ACHN (cell line): Measurements from ENCODE around the gene NELFB.
"Not testable (repeated sequence)": the region's sequence is repeated elsewhere in the genome, so short reads cannot be mapped to it uniquely, and the experiment has no call there.

ENCODE experiments used
- DNase-seq: peaks from one replicate; pipeline ENCODE4 v3.0.0-alpha.2; 2015
- in situ Hi-C: cut with HindIII; loops from 2 replicates; pipeline ENCODE4 v1.10.0; 2017; ENCODE audit warnings: low sequenced_read_pairs, low pct_ligation_motif_present, low pct_unique_long_range_greater_than_20kb

NELFB gene

GRCh38 chr9:137262173-137262908 lies 7.2 kb downstream of the NELFB start:
- DNase-seq, in situ Hi-C loops: not testable (repeated sequence)

DNA sequence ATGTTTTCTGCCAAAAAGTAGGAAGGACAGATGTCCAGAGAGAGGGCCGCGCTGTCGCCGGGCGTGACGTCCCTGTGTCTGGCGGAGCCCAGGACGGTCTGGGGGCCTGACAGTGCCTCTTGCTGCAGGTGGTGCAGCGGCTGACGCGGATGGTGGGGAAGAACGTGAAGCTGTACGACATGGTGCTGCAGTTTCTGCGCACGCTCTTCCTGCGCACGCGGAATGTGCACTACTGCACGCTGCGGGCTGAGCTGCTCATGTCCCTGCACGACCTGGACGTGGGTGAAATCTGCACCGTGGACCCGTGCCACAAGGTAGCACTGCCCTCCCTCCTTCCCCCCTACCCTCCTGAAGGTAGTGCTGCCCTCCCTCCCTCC lies 7.8 kb downstream of the NELFB start:
- no peak for DNase-seq
- in situ Hi-C loops, result no loop called here

DNA sequence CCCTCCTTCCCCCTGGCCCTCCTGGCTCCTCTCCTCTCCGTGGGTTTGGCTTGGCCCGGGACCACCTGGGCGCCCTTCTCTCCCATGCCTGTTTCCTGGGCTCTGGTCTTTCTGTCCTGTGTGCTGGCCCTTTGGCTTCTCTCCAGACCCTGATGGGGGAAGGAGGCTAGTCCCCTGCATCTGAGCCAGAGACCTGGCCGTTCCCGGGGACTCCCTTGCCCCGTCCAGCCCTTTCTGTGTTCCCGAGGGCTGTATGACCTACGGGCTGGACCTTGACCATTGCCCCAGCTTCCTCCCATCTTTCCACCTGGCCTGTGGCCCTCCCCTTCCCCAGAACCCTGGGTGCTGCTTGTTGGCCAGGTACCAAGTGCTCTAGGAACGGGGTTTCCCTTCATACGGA lies 8.4 kb downstream of the NELFB start:
- no peak for DNase-seq
- in situ Hi-C loops, result no loop called here

GRCh38 chr9:137264067-137264466 lies 8.9 kb downstream of the NELFB start:
- in situ Hi-C loops, result no loop called here

DNA sequence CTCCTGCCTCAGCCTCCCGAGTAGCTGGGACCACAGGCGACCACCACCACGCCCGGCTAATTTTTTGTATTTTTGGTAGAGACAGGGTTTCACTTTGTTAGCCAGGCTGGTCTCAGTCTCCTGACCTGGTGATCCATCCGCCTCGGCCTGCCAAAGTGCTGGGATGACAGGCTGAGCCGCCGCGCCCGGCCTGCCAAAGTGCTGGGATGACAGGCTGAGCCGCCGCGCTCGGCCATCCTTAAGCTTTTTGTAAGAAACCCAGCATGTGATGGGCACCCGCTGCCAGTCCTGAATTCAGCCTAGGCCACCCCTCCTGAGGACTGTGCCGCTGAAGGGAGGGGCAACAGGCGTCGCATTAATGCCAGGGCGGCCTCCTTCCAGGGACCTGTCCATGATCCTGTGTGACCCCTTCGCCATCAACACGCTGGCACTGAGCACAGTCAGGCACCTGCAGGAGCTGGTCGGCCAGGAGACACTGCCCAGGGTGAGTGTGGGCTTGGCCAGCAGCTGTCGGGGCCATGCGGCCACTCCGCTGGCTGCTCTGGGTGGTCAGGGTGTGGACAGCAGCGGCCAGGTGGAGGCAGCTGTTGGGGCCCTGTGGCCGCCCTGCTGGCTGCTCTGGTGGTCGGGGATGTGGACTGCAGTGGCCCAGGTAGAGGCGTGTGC lies 10.5 kb downstream of the NELFB start:
- in situ Hi-C loops, result no loop called here
- DNase-seq, result no peak

More at GRCh38 chr9:137264067-137264466, 8.9 kb downstream of the NELFB start:
- DNase-seq, result no peak

- DNase-seq, result no peak
- in situ Hi-C loops, result no loop called here
Measured at GRCh38 chr9:137266162-137266527, 11.0 kb downstream of the NELFB start.

GRCh38 chr9:137266585-137267453 lies 11.7 kb downstream of the NELFB start:
- no peak for DNase-seq
- in situ Hi-C loops, result no loop called here

DNA sequence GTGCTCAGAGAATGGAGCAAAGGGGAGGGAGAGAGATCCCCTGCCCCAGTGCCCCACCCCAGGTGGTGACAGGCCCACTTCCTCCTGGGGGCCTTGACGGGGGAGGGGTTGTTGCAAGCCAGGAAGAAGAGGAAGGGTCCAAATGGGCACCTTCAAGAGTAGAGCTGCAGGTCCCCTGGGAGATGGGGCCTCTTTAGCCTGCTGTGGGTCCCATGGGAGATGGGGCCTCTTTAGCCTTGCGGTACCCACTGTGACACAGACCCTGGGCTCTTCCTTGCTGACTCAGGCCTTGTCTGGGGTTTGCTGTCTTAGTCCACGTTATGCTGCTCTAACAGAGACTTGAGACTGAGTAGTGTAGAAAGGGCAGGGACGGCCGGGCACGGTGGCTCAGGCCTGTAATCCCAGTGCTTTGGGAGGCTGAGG lies 12.8 kb downstream of the NELFB start:
- no peak for DNase-seq
- in situ Hi-C loops, result no loop called here

DNA sequence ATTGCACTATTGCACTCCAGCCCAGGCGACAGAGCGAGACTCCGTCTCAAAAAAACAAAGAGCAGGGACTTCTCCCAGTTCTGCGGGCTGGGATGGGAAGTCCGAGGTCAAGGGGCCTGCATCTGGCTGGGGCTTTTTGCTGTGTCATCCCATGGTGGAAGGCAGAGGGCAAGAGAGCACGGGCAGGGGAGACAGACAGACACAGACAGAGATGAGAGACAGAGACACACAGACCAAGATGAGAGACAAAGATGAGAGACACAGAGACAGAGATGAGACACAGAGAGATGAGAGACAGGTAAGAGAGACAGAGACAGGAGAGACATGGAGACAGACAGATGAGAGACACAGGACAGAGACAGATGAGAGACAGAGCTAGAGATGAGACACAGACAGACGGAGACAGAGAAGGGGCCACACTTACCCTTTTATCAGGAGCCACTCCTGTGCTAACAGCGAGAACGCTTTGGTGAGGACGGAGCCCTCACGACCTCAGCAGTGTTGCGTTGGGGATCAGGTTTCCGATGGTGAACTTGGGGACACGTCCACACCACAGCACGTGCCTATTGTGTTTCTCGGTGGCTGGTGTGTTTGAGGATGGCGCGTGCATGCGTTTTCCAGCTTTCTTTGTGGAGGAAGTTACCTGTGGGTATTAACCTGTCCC lies 13.5 kb downstream of the NELFB start:
- DNase-seq, result no peak
- in situ Hi-C loops, result no loop called here

- no peak for DNase-seq
- in situ Hi-C loops, result no loop called here
Measured at GRCh38 chr9:137269231-137269772, 14.2 kb downstream of the NELFB start.

DNA sequence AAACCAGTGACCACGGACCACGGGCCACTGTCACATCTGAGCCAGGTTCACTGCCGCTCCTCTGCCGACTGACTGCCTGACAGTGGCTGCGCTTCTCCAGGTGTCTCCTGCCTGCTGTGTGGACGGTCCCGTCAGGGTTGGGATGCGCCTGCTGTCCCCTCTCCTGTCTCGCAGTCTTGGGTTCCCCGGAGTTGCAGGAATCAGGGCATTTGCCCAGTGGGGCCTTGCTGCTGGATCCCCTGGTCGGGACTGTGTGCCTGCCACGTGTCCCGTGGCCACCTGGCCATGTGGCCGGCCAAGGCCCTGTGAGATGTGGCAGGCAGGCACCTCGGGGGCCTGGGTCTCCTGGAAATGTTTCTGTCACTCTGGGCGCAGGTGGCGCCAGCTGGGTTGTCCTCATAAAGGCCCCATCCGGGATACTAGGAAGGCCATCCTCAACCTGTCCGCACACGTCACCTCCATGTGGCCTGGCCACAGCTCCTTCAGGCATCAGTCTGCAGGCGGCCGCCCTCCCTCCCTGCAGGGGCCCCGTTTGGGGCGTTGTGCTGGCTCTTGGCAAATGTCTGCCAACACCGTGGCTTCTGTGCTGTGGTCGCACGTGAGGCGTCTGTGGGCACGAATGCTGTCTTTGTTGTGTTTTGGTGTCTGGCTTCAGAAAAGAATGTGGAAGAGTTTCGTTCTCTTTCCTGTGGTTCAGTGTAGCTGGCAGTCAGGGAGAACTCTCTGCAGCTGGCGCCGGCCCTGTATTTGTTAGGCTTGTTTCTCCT lies 16.0 kb downstream of the NELFB start:
- no peak for DNase-seq
- in situ Hi-C loops, result no loop called here

GRCh38 chr9:137271696-137272076 lies 16.6 kb downstream of the NELFB start:
- no peak for DNase-seq
- in situ Hi-C loops, result no loop called here

DNA sequence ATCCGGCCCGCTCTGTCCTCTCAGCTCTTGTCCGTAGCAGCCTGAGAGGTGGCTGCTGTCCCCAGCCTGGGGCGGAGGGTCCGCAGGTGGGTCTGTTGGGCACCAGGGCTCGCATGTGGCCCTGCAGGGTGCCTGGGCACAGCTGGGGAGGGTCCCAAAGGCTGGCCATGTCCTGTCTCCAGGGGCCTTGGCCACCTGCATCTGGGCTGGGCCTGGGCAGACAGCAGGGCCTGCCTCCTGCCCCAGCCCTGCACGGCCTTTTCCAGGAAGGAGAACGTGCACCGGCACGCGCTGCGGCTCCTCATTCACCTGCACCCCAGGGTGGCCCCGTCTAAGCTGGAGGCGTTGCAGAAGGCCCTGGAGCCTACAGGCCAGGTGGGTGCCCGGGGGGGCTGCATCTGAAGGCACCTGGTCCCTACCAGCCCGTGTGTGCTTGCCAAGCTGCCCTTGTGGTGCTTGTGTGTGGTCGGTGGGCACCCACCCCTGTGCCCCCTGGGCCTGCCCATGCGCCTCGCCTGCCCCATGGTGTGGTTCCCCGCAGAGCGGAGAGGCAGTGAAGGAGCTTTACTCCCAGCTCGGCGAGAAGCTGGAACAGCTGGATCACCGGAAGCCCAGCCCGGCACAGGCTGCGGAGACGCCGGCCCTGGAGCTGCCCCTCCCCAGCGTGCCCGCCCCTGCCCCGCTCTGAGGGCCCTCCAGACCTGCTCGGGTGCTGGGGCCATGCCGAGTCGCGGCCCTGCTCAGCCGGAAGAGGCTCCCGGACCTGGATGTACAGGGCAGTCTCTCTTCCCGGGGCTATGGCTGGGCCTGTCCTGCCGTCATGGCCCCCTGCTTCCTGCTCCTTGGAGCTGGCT lies 17.3 kb downstream of the NELFB start:
- no peak for DNase-seq
- in situ Hi-C loops, result no loop called here

- DNase-seq, result no peak
- in situ Hi-C loops, result no loop called here
Measured at GRCh38 chr9:137273095-137273490, 18.0 kb downstream of the NELFB start.

DNA sequence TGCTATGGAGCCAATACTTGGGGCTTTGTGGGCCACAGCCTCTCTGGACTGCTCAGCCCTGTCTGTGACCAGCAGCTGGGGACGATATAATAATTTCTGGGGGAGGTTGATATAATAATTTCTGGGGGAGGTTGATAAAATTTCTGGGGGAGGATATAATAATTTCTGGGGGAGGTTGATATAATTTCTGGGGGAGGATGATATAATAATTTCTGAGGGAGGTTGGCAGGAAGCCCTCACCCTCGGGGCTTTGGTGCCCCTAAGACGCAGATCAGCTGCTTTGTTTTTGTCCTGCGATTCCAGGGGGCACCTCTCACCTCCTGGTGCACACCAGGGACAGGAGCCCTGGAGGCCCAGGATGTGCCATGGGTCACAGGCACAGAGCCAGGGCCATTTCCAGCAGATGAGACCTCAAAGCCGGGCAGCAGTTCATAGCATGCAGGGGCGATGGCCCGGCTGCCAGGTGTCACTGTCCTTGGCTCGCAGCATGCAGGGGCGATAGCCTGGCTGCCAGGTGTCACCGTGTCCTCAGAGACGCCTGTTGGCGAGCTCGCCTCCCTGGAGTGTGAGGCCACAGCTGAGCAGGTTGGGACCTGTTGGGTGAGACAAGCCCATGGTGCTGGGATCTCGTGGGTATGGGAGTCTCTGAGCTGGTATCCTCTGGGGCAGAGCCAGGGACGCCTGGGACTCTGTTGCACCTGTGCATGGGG lies 18.6 kb downstream of the NELFB start:
- in situ Hi-C loops, result no loop called here
- DNase-seq, result no peak

- DNase-seq, result no peak
- in situ Hi-C loops, result no loop called here
Measured at GRCh38 chr9:137275203-137275587, 20.1 kb downstream of the NELFB start.
